Heart left ventricle (tissue), 13 donors: ENCODE measurements around the gene MAP3K5.

Experiments
- CTCF ChIP-seq, 12 donors: fragments of 200-600 bp; sonication (generic) in 4 of 12; IDR thresholded peaks; one replicate each; pipeline versions ENCODE4 v1.5.0 to v1.8.0; 2018 to 2022; ENCODE audit warnings: antibody characterized with exemption in 12 of 12, mild to moderate bottlenecking in 5 of 12
- POLR2A ChIP-seq, 2 donors: fragments of 450-650 bp; IDR thresholded peaks; one replicate each; pipeline ENCODE4 v1.6.1; 2017; ENCODE audit warnings: antibody characterized with exemption in 2 of 2, mild to moderate bottlenecking in 2 of 2, moderate library complexity in 2 of 2
- donor health status: ischemic (EF 13 %, LVEDD 7.1; RV severe dilation, severe dysfunction).
- donor health status: DM: no; HTN: yes; CAD: no.
- donor health status: DM: no; HTN: no; CAD: no.
- donor health status: ischemic (EF 25% LVEDD 6.9; RV normal size, moderate dysfunction).
- donor health status: ischemic (EF 25% LVEDD 5.7; RV mildly dilated, moderate dysfunction).
- donor health status: ischemic (EF 35%, LVEDD 5.7; RV mildly dilated, moderate dysfunction).
- donor health status: nonischemic (EF 11% LVEDD 7.7; RV severe dilation, severe dysfunction).
- donor health status: DM: yes; HTN: yes; CAD: no.
- donor health status: PGD.
- donor health status: ischemic (EF 29% LVEDD 5.4; RV normal size, mild dysfunction).
- donor health status: nonischemic (EF 23%, LVEDD 6.1; RV moderate dilation, normal function).

- TF ChIP-seq CTCF (IDR thresholded peaks at IDR 0.05) (peak; percentile 40 to 64 (median 53)), POLR2A (IDR thresholded peaks at IDR 0.05) (no peak)
Measured at GRCh38 chr6:136582711-136583471, 209.4 kb downstream of the MAP3K5 start.
